NCI-H2227 (cell line): ENCODE results near the gene ALG9.

Experiments used
- DNase-seq: peaks from one replicate; lab custom pipeline; 2025; ENCODE audit not compliant: unreplicated experiment; lab: John Stamatoyannopoulos, UW

The ALG9 gene

GRCh38 chr11:111770581-111771134 is 100.7 kb downstream of the ALG9 start:
- DNase-seq, result no peak

GRCh38 chr11:111766834-111767142 is 104.6 kb downstream of the ALG9 start:
- no peak for DNase-seq

GRCh38 chr11:111765984-111766833 is 105.2 kb downstream of the ALG9 start, which contains the start of gene PPP2R1B:
Gene PPP2R1B (minus strand): TSS chr11:111766389. CDS start chr11:111766361, 28 bp downstream.
- peak; percentile 65 for DNase-seq

GRCh38 chr11:111765320-111765983 is 105.9 kb downstream of the ALG9 start:
- DNase-seq, result no peak

GRCh38 chr11:111764621-111765020 is 106.8 kb downstream of the ALG9 start:
- no peak for DNase-seq

GRCh38 chr11:111762981-111763643 is 108.3 kb downstream of the ALG9 start:
- DNase-seq, result no peak

- no peak for DNase-seq
Observed at GRCh38 chr11:111762526-111762925, 108.9 kb downstream of the ALG9 start.

DNA sequence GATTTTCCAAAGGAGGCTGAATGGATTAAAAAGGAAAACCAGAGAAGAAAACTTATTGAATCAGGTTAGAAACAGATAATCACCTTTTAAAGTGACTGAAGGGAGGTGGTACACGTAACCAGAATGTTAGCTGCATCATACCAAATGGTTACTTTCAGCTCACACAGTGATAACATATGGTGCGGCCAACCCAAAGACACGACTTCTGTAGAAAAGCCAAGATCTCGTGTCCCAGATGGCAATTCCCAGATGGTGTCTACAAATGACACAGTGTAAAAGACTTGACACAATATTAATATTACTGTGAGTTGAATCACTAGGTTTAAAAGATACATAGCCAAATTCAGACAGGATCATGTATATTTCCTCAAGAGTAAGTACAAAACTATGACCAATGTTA is 110.3 kb downstream of the ALG9 start:
- no peak for DNase-seq

GRCh38 chr11:111759778-111760407 is 111.5 kb downstream of the ALG9 start:
- DNase-seq, result no peak

DNA sequence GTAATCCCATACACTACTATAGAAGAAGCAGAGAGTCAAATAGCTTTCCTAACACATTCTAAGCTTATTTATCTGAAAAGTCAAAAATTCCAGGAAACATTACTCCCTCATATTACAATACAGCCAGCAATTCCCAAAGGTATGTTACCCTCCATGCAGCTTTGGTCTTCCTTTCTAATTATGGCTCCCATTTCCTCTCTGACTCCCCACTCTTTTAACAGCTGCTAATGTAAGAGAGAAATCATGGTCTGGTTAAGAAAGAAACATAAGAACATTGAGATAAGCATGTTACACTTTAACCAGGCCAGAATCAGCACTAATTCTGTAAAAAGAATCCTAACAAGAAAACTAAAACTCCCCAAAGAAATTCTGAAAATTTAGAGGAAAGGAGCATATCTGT is 112.0 kb downstream of the ALG9 start:
- DNase-seq, result no peak

- no peak for DNase-seq
Observed at GRCh38 chr11:111756097-111756496, 115.3 kb downstream of the ALG9 start.

DNA sequence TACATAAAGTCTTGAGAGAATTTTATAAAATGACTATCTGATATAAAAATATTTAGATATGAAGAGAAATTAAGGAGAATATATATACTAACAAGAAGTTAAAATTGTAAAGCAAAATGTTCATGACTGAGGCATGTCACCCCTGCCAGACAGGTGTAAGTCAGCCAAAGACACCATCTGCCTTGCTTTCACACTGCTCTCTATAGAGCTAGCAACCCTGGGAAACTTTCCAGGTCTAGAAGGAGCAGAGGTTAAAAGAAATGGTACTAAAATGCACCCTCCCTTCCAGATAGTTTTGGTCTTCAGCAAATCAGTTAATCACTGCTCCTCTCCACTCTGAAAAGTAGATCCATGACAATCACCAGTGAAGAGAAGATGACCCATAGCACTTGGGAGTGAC is 121.7 kb downstream of the ALG9 start:
- no peak for DNase-seq

GRCh38 chr11:111748035-111748804 is 123.2 kb downstream of the ALG9 start:
- DNase-seq, result no peak

DNA sequence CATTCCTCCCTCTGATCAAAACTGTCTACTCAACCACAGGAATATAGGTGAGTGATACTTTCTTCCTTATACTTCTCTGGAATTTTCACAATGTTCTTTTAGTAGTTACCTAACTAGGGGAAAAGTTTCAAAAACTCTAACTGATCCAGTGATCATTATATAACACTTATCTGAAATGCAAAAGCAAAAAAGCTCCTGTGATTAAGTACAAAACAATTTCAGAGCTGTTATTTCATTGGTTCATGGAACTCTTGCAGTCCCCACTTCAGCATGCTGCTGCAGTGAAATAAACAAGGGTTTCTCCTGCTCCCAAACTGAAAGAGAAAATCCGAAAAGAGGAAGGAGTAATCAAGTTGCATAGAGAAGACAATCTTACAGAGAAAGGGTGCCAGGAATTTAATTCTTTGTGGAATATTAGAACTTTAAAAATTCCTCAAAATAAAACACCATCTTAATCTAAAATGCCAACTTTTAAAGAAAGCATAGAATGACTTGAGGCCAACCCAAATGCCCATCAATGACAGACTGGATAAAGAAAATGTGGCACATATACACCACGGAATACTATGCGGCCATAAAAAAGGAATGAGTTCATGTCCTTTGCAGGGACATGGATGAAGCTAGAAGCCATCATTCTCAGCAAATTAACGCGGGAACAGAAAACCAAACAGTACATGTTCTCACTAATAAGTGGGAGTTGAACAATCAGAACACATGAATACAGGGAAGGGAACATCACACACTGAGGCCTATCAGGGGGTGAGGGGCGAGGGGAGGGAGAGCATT is 125.5 kb downstream of the ALG9 start:
- DNase-seq, result no peak

GRCh38 chr11:111743700-111744099 is 127.7 kb downstream of the ALG9 start:
- DNase-seq, result no peak

GRCh38 chr11:111741751-111742150 is 129.6 kb downstream of the ALG9 start:
- no peak for DNase-seq

DNA sequence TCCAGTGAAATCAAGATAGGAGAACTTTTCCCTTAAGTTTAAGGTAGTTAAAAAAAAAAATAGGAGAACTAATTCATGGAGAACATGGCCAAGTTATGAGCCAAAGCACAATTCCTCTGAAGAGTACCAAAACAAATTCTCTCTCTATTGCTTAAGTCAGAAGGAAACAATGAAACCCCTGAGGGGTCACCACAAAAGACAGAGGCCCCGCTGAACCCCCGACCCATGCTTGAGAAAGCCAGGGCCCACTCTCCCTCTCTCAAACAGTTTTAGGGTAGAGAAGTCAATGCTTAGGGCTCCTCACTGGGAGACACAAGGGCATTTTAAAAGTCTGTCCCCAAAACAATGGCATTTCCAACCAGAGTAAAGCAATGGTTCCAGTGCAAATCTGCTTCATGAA is 132.1 kb downstream of the ALG9 start:
- no peak for DNase-seq

DNA sequence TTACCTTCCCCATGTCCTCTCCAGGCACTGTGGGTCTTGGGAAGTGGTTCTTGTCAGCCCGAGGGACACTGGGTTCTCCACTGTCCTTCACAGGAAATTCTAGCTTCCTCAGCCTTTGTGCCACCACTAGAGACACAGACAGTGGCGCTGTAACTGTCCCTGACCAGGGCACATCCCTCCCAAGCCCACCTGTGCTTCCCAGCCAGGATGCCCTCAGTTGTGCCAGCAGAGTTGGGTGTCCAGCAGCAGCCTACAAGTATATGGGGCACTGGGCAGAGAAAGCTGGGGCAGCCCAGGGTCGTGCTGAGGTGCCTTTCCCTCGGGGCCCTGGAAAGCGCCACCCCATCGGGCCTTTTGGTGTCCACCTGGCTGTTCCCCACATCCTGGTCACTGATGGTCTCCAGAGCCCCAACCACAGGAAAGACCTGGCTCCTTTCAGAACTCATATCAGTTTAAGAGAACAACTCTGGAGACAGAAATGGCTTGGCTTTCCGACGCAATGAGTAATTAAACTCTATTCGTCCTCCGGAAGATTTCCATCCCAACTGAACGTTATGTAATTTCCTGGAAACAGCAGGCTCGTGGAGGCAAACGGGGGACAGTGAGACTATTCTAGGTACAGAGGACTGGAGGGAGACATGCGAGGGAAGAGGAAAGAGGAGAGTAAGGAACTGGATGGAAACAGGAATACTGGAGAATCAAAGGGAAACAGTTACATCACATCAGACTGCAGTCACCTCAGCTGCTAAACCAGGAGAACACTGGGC is 133.8 kb downstream of the ALG9 start:
- DNase-seq, result no peak
